GM12878 (cell line): Measurements from ENCODE around the gene SELE. TPM values are rescaled to one million over a fixed set of nuclear protein-coding genes. Genes with fewer than 3 reads are reported as not detected.

Experiments used
- ATAC-seq: fragments of 200-7000 bp; cut with Tn5 transposase; 3 replicates; pipeline ENCODE4 v1.9.1; 2020; ENCODE audit warnings: mild to moderate bottlenecking, moderate library complexity
- BruUV-seq: library from RNA; stranded (reverse); fragments of 400-500 nt; replicated peaks from 2 replicates; lab custom pipeline; 2021; lab: Mats Ljungman, UMichigan
- CTCF ChIA-PET: fragments of 300-600 bp; sonication (Branson Sonifier 250); formaldehyde crosslinking; extraction: SDS; loops from one replicate; lab custom pipeline; 2021; ENCODE audit warnings: inconsistent platforms; lab: Yijun Ruan, JAX
- POLR2A ChIA-PET: fragments of 350-600 bp; formaldehyde crosslinking; extraction: SDS; loops from one replicate; lab custom pipeline; 2021; ENCODE audit warnings: inconsistent platforms; lab: Charles Lee
- RAD21 ChIA-PET: fragments of 300-600 bp; sonication (Branson Sonifier 250); formaldehyde crosslinking; loops from one replicate; lab custom pipeline; 2023; ENCODE audit warnings: antibody characterized with exemption; ENCODE audit not compliant: unreplicated experiment; lab: Charles Lee
- SMC1A ChIA-PET: fragments of 300-600 bp; sonication (Branson Sonifier 250); formaldehyde crosslinking; loops from one replicate; lab custom pipeline; 2023; ENCODE audit not compliant: unreplicated experiment, uncharacterized antibody; lab: Charles Lee
- DNase-seq: peaks from one replicate; pipeline ENCODE4 v3.0.0-alpha.2; 2011; ENCODE audit warnings: low read depth, low spot score
- FAIRE-seq: peaks from 3 replicates; lab custom pipeline; 2011; peaks lifted over from hg19 to GRCh38; lab: Jason Lieb, UNC
- H2AFZ ChIP-seq: 2 replicates; pipeline ENCODE4 v1.6.0; 2011; ENCODE audit warnings: low read depth, low read length, control low read depth; ENCODE audit not compliant: control insufficient read depth
- H3K27ac ChIP-seq: 2 replicates; pipeline ENCODE4 v1.5.1; 2011; ENCODE audit warnings: control low read depth; ENCODE audit not compliant: control insufficient read depth, insufficient read depth
- H3K27me3 ChIP-seq, 2 experiments: replicated peaks in 1 of 2; 2 replicates each; pipeline versions ENCODE4 v1.6.0 to v1.6.1; 2011; ENCODE audit warnings: low read length in 1 of 2; ENCODE audit not compliant: control insufficient read depth in 2 of 2, insufficient read depth in 2 of 2
- H3K36me3 ChIP-seq, 2 experiments: 2 replicates each; pipeline ENCODE4 v1.5.1; 2011; ENCODE audit warnings: low read length in 1 of 2; ENCODE audit not compliant: control insufficient read depth in 2 of 2, insufficient read depth in 2 of 2
- H3K4me1 ChIP-seq: 2 replicates; pipeline ENCODE4 v1.6.1; 2011; ENCODE audit warnings: mild to moderate bottlenecking, low read length, moderate library complexity, mixed read lengths; ENCODE audit not compliant: control insufficient read depth, insufficient read depth
- H3K4me2 ChIP-seq: 2 replicates; pipeline ENCODE4 v1.6.0; 2011; ENCODE audit warnings: control low read depth; ENCODE audit not compliant: control insufficient read depth, insufficient read depth
- H3K4me3 ChIP-seq: fragments of 200-600 bp; sonication (generic); 2 replicates; pipeline ENCODE4 v1.5.1; 2016
- H3K79me2 ChIP-seq: 2 replicates; pipeline ENCODE4 v1.6.0; 2011; ENCODE audit warnings: low read length; ENCODE audit not compliant: control insufficient read depth, insufficient read depth
- H3K9ac ChIP-seq: 2 replicates; pipeline ENCODE4 v1.8.0; 2011; ENCODE audit warnings: low read length, control low read depth, mixed read lengths; ENCODE audit not compliant: control insufficient read depth, insufficient read depth
- H3K9me3 ChIP-seq: replicated peaks from 3 replicates; pipeline ENCODE4 v1.5.1; 2011; ENCODE audit warnings: mild to moderate bottlenecking, low read length; ENCODE audit not compliant: control insufficient read depth, insufficient read depth
- H4K20me1 ChIP-seq: 2 replicates; pipeline ENCODE4 v1.6.0; 2011; ENCODE audit not compliant: control insufficient read depth, insufficient read depth
- ATF7 ChIP-seq: fragments of 450-650 bp; IDR thresholded peaks from 2 replicates; pipeline ENCODE4 v1.6.1; 2016; ENCODE audit warnings: low read depth, mild to moderate bottlenecking
- CBFB ChIP-seq: IDR thresholded peaks from 2 replicates; pipeline ENCODE4 v1.6.1; 2016; ENCODE audit warnings: antibody characterized with exemption, low read depth
- CBX5 ChIP-seq: sonication (generic); IDR thresholded peaks from 2 replicates; pipeline ENCODE4 v1.6.1; 2016; ENCODE audit warnings: low read depth, moderate library complexity, mild to moderate bottlenecking, inconsistent platforms
- CEBPB ChIP-seq, 2 experiments: fragments of 150-350 bp in 1 of 2; IDR thresholded peaks; 2 replicates each; pipeline ENCODE4 v1.6.1; 2012 to 2014; ENCODE audit warnings: low read depth in 2 of 2, low read length in 2 of 2, borderline replicate concordance in 1 of 2, inconsistent platforms in 1 of 2
- CREB1 ChIP-seq: IDR thresholded peaks from 2 replicates; pipeline ENCODE4 v1.6.1; 2012; ENCODE audit warnings: low read depth, mild to moderate bottlenecking, inconsistent platforms
- EP300 ChIP-seq, 2 experiments: fragments of 150-350 bp in 1 of 2; IDR thresholded peaks; 2 replicates each; pipeline ENCODE4 v1.6.1; 2011 to 2012; ENCODE audit warnings: low read depth in 2 of 2, low read length in 2 of 2, borderline replicate concordance in 1 of 2, improper control_type of control experiment in 1 of 2, inconsistent platforms in 1 of 2; ENCODE audit not compliant: control insufficient read depth in 1 of 2
- GABPA ChIP-seq: IDR thresholded peaks from 2 replicates; pipeline ENCODE4 v1.6.1; 2014; ENCODE audit warnings: antibody characterized with exemption, low read depth, mild to moderate bottlenecking, inconsistent platforms
- PKNOX1 ChIP-seq: fragments of 450-650 bp; IDR thresholded peaks from 2 replicates; pipeline ENCODE4 v1.6.1; 2016; ENCODE audit warnings: mild to moderate bottlenecking
- PRDM15 ChIP-seq: fragments of 450-650 bp; formaldehyde crosslinking; IDR thresholded peaks from 2 replicates; pipeline ENCODE4 v1.4.0; 2020; ENCODE audit warnings: mild to moderate bottlenecking, moderate library complexity
- SIN3A ChIP-seq: IDR thresholded peaks from 2 replicates; pipeline ENCODE4 v1.6.1; 2012; ENCODE audit warnings: low read depth, low read length, improper control_type of control experiment
- YBX1 ChIP-seq: fragments of 450-650 bp; IDR thresholded peaks from 2 replicates; pipeline ENCODE4 v1.6.1; 2016; ENCODE audit warnings: antibody characterized with exemption
- ZNF24 ChIP-seq: fragments of 450-650 bp; IDR thresholded peaks from 2 replicates; pipeline ENCODE4 v1.6.1; 2017; ENCODE audit warnings: antibody characterized with exemption, mild to moderate bottlenecking
- ZNF274 ChIP-seq: IDR thresholded peaks from one replicate; pipeline ENCODE4 v1.8.0; 2011; ENCODE audit not compliant: insufficient read length, insufficient read depth
- ZNF384 ChIP-seq: IDR thresholded peaks from 2 replicates; pipeline ENCODE4 v1.6.1; 2012; ENCODE audit warnings: low read depth, mild to moderate bottlenecking, low read length, improper control_type of control experiment, borderline replicate concordance
- WGBS: methylation state at CpG from one replicate; pipeline ENCODE4 v1.1.6; 2016; ENCODE audit warnings: low lambda C conversion rate; ENCODE audit not compliant: insufficient replicate concordance, insufficient coverage; ENCODE audit errors: missing lambda C conversion rate; 5-methylcytosine and 5-hydroxymethylcytosine counted together
- in situ Hi-C: fragments of 300-500 bp; cut with MboI; formaldehyde crosslinking; loops from 9 replicates; pipeline ENCODE4 v1.14.3; 2018; ENCODE audit warnings: mixed read lengths
- intact Hi-C: fragments of 100-400 bp; cut with micrococcal nuclease; formaldehyde crosslinking; loops from one replicate; pipeline ENCODE4 v1.14.2; 2022; ENCODE audit not compliant: unreplicated experiment
- polyA plus RNA-seq, 11 experiments: library from polyadenylated mRNA; depleted of rRNA in 4 of 11; unstranded in 6 of 11; stranded (reverse) in 5 of 11; fragments of >200 nt; fragmentation: Nextera tagmentation in 4 of 11; fragmentation: Illumina TruSeq in 1 of 11; extraction: Ambion mirVana in 4 of 11; extraction: Trizol in 1 of 11; gene quantifications; 1 replicate in 1 of 11; 2 replicates in 10 of 11; pipeline versions ENCODE4 v1.2.1 to v1.2.3, GENCODE V29; 2011 to 2016; ENCODE audit warnings: inconsistent platforms in 2 of 11, missing spikeins in 2 of 11, low read depth in 1 of 11
- total RNA-seq, 4 experiments: library from RNA; depleted of rRNA in 3 of 4; stranded (reverse); fragments of >200 nt in 3 of 4; fragmentation: Illumina TruSeq in 1 of 4; extraction: Trizol in 1 of 4; gene quantifications; 2 replicates each; pipeline versions ENCODE4 v1.2.1 to v1.2.3, GENCODE V29; 2013 to 2021
- TF ChIP-seq, protein P1 (sequence below): fragments of 450-650 bp; IDR thresholded peaks from 2 replicates; pipeline ENCODE4 v1.6.1; 2017; ENCODE audit warnings: antibody characterized with exemption, mild to moderate bottlenecking, moderate library complexity

Gene SELE
- total and polyA plus RNA-seq, 10 of the 15 experiments (the other 5 are each of a cell fraction or from before 2014, with no cell fraction given), result not detected

DNA sequence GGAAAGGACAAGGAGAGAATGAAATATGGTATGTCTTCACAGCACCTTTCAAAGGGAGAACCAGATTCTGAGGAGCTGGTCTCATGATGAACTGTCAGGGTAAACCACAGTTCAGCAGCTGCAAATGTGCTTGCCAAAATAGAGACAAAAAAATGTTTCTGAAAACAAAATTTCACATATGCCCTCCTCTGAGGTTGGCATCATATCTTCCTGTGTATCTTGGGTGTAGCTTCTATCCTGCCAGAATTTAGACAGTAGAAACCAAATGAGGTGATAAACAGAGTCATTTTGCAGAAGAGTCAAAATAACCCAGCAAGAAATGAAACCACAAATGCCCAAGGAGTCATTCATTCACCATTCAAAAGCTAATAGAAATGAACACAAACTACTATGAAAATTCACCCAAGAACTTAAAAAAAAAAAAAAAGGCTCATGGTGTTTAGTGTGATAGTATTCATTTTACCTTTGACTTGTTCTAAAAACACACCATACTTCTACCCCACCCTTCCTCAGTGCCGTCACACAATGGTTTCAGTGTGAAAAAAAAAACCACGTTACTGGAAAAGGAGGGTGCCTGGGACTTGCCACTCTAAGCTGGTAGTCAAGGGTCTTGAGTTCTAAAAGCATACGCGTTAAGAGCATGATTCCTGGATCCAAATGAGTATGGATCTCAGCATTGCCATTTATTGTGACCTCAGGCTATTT is 41.0 kb downstream of the SELE start:
- CTCF ChIA-PET, result interaction anchor here (0.8 to 7.7 kb wide), 9 partner anchors 14 to 142 kb away, joined by 3 to 125 read pairs (median 5); partner anchors contain the start of gene F5
- no peak overlapping the region; the same call in 1 of the 2 replicates for H3K9ac ChIP-seq
- H3K4me3 ChIP-seq, result no peak overlapping the region
- ATAC-seq (peak; percentile 66), FAIRE-seq (no peak), DNase-seq (peak; percentile 89)
- no peaks in the 10 kb centered on the region for H4K20me1 ChIP-seq
- peak overlapping the region; percentile 51 for H3K4me2 ChIP-seq
- no peaks in the 10 kb centered on the region for H3K27me3 ChIP-seq
- SMC1A ChIA-PET, result interaction anchor here (0.8 to 10.1 kb wide), 9 partner anchors 8 to 106 kb away, joined by 3 to 176 read pairs (median 20); partner anchors contain the start of gene F5
- no TSS peak for BruUV-seq
- intact Hi-C loops, result loop anchor here (10.0 kb wide), 1 partner anchor 202 kb away; the partner anchor contains the start of gene SCYL3
- peaks cover 69% of the 10 kb centered on the region for H3K4me1 ChIP-seq
- H3K79me2 ChIP-seq, result no peaks in the 10 kb centered on the region
- RAD21 ChIA-PET, result interaction anchor here (0.9 to 6.1 kb wide), 10 partner anchors 12 to 1090 kb away, joined by 3 to 71 read pairs (median 6); partner anchors contain the start of gene F5
- H3K36me3 ChIP-seq, result no peaks in the 10 kb centered on the region
- POLR2A ChIA-PET, result interaction anchor here (0.7 to 8.1 kb wide), 5 partner anchors 10 to 931 kb away, joined by 3 to 64 read pairs (median 6); no protein-coding TSS in a partner anchor
- peak overlapping the region; percentile 21; the same call in 1 of the 2 replicates for H2AFZ ChIP-seq
- H3K9me3 ChIP-seq, result no peaks in the 10 kb centered on the region
- 7% methylated on average over 4 of the region's 4 CpGs for WGBS
- peak overlapping the region; percentile 67 for H3K27ac ChIP-seq
- in situ Hi-C loops, result no loop called here
- TF ChIP-seq EP300 (IDR thresholded peaks at IDR 0.05; ENCODE audit: borderline replicate concordance in 1 of 2, control insufficient read depth in 1 of 2, low read depth in 2 of 2, low read length in 2 of 2) (peak in 1 of 2 experiments; percentile 9; a peak in 1 of 4 replicates), ZNF384 (peak; percentile 74), GABPA (no peak), CEBPB (IDR thresholded peaks at IDR 0.05; ENCODE audit: borderline replicate concordance in 1 of 2, low read depth in 2 of 2, low read length in 2 of 2) (no peak), ZNF24 (peak; percentile 95), PRDM15 (CRISPR knock-in tag) (no peak), CREB1 (0 out of 2 replicates have a peak, but pooled peaks have one; percentile 20), ATF7 (0 out of 2 replicates have a peak, but pooled peaks have one; percentile 29), PKNOX1 (0 out of 2 replicates have a peak, but pooled peaks have one; percentile 10), SIN3A (no peak), CBFB (peak; percentile 21; the same call in 1 of the 2 replicates), CBX5 (no peak), YBX1 (no peak), ZNF274 (no peak)
- TF ChIP-seq, protein P1, sequence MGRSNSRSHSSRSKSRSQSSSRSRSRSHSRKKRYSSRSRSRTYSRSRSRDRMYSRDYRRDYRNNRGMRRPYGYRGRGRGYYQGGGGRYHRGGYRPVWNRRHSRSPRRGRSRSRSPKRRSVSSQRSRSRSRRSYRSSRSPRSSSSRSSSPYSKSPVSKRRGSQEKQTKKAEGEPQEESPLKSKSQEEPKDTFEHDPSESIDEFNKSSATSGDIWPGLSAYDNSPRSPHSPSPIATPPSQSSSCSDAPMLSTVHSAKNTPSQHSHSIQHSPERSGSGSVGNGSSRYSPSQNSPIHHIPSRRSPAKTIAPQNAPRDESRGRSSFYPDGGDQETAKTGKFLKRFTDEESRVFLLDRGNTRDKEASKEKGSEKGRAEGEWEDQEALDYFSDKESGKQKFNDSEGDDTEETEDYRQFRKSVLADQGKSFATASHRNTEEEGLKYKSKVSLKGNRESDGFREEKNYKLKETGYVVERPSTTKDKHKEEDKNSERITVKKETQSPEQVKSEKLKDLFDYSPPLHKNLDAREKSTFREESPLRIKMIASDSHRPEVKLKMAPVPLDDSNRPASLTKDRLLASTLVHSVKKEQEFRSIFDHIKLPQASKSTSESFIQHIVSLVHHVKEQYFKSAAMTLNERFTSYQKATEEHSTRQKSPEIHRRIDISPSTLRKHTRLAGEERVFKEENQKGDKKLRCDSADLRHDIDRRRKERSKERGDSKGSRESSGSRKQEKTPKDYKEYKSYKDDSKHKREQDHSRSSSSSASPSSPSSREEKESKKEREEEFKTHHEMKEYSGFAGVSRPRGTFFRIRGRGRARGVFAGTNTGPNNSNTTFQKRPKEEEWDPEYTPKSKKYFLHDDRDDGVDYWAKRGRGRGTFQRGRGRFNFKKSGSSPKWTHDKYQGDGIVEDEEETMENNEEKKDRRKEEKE, result no peak
